Activated T-cell treated with anti-CD3 and anti-CD28 coated beads for 4 hours (primary cell): ENCODE measurements around the gene LRRC26.
"Not testable (repeated sequence)": the region's sequence is repeated elsewhere in the genome, so short reads cannot be mapped to it uniquely, and the experiment has no call there.

Experiments used
- DNase-seq: peaks from one replicate; pipeline ENCODE4 v3.0.0-alpha.2; 2020

Gene LRRC26

DNA sequence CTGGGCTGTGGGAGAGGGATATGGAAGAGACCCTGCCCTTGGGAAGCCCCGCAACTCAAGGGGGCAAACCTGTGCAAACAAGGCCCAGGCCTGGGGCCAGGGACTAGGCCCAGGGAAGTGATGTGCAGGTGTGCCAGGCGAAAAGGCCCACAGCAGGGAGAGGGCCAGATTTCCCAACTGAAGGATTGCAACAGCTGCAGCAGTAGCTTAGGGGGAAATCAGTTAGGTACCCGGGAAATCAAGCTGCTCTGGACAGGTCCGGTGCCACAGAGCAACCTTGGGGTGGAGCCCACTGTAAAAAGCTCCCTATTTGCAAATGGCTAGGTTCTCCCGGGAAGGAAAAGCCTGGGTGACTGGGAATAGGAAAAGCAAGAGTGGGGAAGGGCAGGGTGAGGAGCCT is 20.5 kb downstream of the LRRC26 start:
- no peak for DNase-seq

DNA sequence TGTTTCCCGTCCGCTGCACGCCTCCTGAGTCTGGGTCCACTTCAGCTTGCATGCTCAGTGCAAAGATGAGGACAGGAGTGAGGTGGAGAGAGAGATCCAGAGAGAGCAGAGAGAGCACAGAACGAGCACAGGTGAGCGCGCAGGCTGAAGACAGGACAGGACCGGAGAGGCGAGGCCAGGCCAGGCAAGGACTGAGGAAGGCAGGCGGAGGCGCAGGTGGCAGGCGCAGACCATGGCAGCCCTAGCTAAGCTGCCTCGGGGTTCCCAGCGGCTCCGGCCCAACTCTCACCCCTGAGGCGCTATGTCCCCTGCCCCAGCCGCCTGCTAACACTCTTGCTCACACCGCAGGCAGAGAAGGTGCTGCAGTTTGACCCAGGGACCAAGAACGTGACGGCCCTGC is 21.2 kb downstream of the LRRC26 start:
- no peak for DNase-seq

DNA sequence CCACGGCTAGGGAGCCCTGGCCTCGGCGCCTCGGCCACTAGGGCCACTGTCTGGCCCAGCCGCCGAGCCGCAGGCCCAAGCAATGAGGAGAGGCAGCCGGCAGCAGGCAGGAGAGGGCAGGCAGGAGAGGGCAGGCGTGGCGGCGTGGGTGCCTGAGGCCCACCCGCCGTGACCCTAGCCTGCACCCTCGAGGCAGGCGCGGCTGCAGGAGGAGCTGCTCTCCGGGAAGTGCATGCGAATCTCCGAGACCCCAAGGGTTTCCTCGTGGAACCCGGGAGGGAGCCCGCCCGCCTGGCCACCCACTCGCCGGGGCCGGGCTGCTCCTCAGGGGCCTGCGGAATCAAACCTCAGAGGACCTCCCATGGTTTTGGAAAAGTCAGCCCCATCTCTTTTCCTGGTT is 21.6 kb downstream of the LRRC26 start:
- DNase-seq: no peak

DNA sequence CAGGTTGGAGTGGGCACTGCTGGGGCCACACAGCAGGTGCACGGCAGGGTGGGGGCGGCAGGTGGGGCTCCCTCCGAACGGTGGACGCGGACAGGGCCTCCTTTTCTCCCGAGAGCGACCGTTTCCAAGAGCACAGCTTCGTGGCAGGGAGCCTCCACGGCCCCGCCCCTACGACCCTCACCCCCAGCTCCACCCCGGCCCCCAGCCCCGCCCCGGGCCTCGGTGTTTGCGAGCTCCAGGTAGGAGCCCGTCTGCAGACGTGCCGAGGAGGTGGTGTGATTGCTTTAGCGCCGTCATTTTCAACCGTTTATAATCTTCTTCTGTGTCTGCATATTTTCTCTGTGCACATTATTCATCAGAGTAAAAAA is 22.1 kb downstream of the LRRC26 start:
- DNase-seq: no peak

DNA sequence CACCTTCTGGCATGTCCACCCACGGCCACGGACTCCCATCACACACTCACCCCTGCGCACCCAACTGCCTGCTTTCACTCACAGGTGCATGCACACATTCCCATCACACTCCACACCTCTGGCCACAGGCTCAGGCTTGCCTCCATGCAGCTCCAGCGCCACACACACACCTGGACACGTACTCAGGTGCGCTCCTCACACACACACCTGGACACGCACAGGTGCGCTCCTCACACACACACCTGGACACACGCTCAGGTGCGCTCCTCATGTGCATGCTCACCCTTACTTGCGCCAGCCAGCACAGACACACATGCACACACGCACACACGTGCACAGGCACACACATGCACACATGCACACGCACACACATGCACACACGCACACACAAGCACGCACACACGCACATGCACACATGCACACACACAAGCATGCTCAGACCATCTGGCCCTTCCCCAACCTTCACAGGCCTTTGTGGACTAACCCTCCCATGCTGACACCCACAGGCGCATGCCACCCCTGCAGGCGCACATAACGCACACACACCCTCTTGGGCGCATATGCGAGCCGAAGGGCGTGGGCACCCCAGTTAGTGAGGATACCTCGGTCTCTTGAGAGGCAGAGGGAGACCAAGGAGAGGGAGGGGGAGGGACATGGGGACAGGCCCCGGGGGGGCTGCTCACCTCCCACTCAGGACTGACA is 22.6 kb downstream of the LRRC26 start:
- no peak for DNase-seq

DNA sequence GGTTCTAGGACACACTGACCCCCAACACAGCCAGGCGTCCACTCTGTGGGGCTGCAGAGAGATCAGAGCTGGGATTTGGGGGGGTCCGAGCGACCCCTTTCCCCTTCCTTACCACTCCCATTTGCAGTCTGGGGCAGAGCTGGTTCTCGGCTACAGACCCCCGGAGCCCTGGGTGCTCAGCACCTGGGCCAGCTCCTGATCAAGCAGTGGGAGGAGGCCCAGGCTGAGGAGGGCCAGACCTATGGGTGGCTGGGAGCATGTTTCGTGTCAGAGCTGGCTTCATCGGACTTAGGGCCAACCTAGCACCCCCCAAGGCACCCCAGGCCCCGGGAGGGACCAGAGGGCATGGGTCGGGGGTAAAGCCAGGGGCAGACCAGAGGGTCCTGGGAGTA is 23.3 kb downstream of the LRRC26 start:
- no peak for DNase-seq

DNA sequence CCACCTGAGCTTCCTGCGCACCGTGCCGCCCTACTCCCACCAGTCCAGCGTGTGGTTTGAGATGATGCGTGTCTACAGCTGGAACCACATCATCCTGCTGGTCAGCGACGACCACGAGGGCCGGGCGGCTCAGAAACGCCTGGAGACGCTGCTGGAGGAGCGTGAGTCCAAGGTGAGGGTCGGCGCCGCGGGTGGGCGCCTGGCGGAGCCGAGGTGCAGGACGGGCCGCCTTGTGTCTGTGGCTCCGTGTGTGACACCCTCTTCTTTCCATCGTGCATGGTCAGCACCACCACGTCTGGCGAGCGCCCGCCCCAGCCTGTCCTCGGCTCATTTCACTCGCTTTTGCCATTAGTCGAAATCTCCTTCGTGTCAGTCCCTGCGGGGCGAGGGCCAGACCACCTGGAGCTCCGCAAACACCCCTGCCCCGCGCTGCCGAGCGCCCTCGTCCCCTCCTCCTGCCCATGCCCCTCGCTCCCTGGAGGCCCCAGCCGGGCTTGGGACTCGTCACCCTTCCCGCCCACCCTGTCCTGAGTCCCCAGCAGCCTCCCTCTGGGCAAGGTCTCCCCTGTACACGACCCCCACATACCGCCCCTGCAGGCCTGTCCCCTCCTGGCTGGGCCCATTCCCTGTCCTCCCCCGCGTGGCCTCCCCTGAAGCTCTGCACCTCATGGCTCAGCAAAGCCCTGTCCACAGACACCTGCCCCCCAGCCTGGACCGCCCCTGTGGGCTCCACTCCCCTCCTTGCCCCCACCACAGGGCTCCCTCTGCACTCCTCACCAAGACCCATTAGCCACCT is 23.9 kb downstream of the LRRC26 start:
- no peak for DNase-seq

DNA sequence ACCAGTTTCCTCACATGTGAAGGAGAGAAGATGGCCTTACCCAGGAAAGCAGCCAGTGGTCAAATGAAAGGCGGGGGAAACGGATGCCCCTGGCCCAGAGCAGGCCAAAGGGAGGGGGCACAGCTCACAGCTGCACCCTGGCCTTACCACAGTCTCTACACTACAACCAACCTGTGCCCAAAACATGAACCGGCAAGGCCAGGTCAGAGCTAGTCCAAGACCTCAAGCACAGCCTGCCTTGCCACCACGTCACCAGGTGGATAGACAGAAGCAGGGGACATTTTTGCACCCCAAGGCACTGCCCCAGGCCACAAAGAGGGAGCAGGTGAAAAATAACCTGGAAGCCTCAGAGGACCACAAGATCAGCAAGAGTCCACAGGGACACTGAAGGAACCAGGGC is 26.4 kb downstream of the LRRC26 start:
- no peak for DNase-seq

DNA sequence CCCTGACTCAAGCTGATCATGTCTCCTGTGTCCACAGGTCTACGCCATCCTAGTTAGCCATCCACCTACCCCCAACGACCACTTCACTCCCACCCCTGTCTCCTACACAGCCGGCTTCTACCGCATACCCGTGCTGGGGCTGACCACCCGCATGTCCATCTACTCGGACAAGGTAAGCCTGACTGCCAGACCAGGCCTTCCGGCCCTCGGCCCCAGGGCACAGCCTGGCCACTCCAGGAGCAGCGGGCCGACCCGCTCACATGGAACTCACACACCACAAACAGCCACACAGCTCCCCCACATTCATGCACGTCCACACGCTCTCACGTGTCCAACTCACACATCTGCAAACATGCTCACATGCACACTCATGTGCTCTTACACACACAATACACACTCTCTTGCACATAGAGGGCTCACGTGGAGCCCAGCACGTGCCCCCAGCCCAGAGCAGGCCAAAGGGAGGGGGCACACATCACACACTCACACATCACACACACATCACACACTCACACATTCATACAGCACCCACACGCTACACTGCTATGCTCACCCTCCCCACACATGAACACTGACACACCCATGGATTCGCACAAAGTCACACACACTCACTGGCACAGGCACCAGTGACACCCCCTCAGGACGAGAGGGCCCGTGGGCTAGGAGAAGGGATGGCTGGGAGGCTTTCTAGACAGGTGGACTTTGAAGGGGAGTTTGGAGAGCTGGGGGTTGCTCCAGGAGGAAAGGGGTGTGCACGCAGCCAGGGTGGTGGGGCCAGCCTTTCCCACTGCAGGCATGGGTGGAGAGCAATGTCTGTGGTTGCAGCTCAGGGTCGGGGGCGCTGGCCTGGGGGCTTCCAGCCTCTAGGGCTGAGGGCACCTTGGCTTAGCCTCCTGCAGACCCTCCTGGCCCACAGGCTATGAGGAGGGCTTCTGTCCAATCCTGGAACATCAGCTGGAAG is 27.6 kb downstream of the LRRC26 start:
- no peak for DNase-seq

DNA sequence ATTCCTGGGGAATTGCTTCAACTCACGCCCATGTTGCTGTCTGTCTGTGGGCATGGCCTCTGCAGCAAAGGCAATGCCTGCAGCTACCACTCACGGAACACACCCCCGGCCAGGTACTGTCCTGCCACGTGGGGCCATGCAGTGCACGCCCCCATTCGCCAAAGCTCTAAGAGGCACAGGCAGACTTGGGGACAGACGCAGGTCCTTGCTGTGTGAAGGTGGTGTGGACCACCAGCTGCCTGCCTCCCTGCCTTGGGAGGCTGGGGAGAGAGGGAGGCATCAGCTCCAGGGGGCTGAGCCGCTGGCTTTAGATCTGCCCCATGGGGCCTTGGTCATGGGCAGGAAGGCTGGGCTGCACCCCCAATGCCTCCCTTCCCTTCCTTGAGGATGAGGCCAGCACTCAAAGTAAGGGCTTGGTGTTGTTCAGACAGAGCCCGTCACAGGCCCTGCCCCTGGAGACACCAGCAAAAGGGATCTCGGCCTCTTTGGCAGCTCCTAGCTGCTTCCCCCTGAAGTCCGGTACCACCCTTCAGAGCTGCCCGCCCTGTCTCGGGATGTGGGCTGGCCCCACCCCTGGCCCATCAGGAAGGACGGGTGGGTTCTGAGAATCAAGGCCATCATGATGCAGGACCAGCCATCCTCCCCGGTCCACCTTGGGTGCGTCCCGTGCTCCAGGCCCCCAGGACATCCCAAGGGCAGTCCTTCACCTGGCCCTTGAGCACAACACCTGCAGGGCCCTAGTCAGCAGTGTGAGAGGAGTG is 28.6 kb downstream of the LRRC26 start:
- no peak for DNase-seq

DNA sequence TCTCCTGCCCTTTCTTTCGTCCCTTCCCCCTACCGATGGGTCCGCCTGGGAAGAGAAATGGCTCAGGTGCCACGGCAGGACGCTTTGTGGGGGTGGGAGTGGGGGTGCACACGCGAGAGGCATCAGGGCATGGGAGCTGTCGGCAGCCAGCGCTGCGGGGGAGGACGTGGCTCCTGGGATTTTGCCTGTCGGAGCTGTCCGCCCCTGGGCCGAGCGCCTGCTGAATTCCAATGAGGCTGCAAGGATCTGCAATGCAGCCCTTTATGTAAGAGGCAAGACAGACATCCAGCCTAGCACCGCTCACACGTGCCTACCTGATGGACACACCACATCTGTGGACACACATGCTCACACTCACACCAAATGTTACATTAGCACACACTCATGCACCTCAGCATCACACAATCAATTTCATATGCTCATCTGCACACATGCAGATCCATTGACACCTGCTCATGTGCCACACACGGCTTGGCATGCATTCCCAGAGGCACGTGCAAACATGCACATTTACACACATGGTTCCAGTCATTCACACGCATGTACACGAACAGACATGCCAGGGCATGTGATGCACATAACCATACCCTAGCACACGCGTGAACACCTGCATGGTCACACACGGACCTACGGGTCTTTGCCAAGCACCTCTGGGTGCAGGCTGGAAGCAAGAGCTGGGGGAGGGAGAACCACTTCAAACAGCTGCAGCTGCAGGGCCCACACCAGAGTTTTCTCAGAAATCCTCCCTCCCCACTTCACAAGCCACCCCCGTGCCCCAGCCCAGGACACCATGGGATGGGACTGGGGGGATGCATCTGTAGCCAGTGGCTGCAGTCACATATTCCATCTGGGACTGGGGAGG is 29.5 kb downstream of the LRRC26 start:
- DNase-seq: no peak

DNA sequence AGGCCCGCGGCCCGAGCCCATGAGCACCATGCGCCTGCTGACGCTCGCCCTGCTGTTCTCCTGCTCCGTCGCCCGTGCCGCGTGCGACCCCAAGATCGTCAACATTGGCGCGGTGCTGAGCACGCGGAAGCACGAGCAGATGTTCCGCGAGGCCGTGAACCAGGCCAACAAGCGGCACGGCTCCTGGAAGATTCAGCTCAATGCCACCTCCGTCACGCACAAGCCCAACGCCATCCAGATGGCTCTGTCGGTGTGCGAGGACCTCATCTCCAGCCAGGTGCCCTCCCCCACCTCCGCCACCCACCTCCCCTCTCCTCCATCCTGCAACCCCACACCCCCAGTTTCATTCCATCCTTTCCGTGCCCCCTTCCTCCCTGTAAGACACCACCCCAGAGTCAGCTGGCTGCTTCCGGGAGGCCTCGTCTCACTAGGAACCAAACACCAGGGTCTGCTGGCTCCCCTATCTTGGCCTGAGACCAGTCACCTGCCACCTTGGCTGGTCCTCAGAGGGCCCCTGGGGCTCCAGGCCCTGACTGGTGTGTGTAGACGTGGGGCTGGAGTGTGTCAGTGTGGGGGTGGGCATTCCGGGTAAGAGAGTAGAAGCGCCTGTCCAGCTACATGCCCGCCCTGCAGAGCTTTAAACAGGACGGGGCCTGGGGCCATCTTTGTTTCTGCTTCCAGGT is 30.2 kb downstream of the LRRC26 start:
- no peak for DNase-seq

DNA sequence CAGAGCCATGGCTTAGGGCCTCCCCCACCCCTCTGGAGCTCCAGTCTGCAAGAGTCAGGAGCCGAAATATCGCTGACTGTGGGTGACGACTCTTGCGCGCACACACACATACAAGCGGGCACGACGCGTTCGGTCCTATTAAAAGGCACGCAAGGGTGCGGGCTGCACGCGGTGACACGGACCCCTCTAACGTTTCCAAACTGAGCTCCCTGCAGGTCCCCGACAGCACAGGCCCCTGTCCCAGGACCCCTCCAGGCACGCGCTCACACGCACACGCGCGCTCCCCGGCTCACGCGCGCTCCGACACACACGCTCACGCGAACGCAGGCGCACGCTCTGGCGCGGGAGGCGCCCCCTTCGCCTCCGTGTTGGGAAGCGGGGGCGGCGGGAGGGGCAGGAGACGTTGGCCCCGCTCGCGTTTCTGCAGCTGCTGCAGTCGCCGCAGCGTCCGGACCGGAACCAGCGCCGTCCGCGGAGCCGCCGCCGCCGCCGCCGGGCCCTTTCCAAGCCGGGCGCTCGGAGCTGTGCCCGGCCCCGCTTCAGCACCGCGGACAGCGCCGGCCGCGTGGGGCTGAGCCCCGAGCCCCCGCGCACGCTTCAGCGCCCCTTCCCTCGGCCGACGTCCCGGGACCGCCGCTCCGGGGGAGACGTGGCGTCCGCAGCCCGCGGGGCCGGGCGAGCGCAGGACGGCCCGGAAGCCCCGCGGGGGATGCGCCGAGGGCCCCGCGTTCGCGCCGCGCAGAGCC is 31.0 kb downstream of the LRRC26 start, which contains the start of gene GRIN1:
TSS of gene GRIN1 (plus strand) at position 433 of the 746 bp plus-strand sequence. CDS start 333 bp downstream, outside the sequence.
- no peak for DNase-seq

DNA sequence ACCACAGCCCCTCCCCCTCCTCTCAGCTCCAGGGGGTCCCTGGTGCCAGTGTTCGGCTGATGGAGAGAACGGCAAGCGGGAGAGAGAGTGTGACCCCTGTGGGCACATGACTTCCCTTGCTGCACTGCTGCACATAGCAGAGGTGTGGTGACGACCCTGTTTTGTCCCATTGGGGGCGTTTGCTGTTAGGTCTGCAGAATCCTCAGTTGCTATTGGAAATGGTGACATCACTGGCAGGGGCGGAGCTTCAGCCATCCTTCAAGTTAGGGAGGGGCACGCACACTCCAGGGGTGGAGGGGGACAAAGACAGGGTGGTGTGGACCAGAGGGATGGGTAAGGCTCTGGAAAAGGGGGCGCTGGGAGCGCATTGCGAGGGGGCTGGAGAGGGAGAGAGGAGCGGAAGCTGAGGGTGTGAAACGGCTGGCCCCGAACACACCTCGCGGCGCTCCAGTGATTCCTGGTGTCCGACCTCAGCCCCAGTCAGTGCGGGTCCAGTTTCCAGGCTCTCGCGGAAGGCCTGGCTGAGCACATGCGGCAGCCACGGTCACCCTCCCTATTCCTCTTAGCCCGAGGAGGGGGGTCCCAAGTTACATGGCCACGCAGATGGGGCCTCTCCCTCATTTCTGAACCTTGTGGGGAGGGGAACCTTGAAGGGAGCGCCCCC is 31.7 kb downstream of the LRRC26 start:
- DNase-seq: no peak

DNA sequence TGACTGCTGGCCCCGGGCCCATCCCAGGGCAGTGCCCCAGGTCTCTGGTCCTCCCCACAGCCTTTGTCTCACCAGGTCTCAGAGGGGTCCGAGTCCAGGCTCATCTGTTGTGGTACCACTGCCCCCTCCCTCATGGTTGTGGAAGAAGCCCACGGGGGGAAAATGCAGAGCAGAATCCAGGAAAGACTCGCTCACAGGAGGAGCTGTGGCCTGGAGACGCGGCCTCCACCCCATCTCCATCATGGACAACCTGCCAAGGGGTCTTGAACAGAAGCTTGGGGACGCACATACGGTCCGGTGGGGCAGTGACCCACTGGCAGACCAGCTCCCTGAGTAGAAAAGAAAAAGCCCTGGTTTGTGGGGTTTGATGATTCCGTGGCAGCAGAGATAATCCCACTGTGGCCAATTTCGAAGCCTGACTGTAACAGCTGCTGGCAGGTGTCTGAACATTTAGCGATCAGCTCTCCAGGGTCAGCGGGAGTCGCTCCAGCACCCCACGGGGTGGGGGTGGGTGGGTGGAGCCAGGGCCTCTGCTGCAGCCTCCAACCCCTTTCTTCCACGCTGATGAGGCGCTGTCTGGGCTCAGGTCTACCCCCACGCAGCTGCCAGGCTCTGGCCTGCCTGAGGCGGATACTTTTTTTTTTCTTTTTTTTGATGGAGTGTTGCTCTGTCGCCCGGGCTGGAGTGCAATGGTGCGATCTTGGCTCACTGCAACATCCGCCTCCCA is 32.8 kb downstream of the LRRC26 start:
- DNase-seq: no peak

DNA sequence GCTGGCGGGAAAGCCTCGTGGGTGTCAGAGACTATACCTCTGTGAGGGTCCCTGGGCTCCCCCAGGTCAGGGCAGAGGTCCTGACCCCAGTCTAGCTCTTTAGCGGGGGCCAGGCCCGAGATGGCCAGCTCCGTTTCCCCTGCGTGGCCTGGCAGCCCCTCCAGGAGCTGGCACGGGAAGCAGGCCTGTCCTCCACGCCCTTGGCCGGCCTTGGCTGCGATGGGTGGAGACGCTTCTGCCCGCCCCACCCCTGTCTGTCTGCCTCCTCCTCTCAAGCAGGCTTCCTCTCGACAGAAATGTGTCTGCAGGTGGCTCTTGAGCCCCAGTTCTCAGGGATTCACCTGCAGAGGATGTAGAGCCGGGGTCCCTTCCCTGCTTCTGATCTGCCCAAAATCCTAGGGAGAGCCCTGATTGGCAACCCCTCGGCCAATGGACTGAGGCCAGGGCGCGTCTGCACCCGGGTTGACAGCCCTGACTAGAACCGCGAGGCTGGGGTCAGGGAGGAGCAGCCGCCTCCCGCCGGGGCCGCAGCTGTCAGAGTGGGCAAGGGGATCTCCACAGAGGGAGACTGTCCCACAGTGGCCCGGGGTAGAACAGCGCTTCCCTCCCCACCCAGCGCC is 33.5 kb downstream of the LRRC26 start:
- no peak for DNase-seq

DNA sequence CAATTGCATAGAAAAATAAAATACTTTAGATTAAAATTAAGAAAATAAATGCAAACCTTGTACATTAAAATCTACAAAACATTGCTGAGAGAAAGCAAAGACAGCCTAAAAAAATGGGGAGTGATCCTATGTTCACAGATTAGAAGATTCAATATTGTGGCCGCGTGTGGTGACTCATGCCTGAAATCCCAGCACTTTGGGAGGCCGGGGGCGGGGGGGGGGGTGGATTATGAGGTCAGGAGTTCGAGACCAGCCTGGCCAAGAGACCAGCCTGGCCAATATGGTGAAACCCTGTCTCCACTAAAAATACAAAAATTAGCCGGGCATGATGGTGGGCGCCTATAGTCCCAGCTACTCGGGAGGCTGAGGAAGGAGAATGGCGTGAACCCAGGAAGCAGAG is 34.7 kb downstream of the LRRC26 start:
- not testable (repeated sequence) for DNase-seq

DNA sequence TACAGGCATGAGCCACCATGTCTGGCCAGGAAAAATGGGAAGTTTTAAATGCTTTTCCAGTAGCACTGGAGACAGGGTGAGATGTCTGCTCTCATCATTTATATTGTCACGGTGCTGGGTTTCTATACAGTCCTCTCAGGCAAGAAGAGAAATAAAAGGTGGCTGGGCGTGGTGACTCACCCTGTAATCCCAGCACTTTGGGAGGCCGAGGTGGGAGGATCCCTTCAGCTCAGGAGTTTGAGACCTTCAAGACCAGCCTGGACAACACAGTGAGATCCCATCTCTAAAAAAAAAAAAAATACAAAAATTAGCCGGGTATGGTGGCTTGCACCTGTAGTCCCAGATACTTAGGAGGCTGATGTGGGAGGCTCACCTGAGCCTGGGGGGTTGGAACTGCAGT is 35.7 kb downstream of the LRRC26 start:
- DNase-seq: no peak
